Cardiac fibroblast (primary cell): ENCODE measurements around the gene TXNDC9.
A peak's percentile ranks its signal among the peaks of the same experiment; 100 is the strongest.
"Not testable (repeated sequence)": the region's sequence is repeated elsewhere in the genome, so short reads cannot be mapped to it uniquely, and the experiment has no call there.

Experiments
- DNase-seq, 2 donors: peaks; one replicate each; pipeline versions ENCODE4 v3.0.0 to v3.0.0-alpha.2; 2010; ENCODE audit warnings: low read depth in 2 of 2
- H3K4me3 ChIP-seq, 2 donors: replicated peaks in 1 of 2; 1 replicate in 1 of 2; 2 replicates in 1 of 2; pipeline ENCODE4 v1.5.1; 2011; ENCODE audit warnings: low read depth in 2 of 2, low read length in 2 of 2, mild to moderate bottlenecking in 2 of 2, moderate library complexity in 1 of 2
- CTCF ChIP-seq: IDR thresholded peaks from one replicate; pipeline ENCODE4 v1.5.1; 2011; ENCODE audit warnings: low read depth, mild to moderate bottlenecking, low read length, inconsistent platforms

Gene TXNDC9

GRCh38 chr2:99325384-99325783 is 10.7 kb downstream of the TXNDC9 start:
- no peak for TF ChIP-seq CTCF
- H3K4me3 ChIP-seq, result no peak overlapping the region

GRCh38 chr2:99317873-99318200 is 18.3 kb downstream of the TXNDC9 start:
- not testable (repeated sequence) for DNase-seq, H3K4me3 ChIP-seq

More at GRCh38 chr2:99325384-99325783, 10.7 kb downstream of the TXNDC9 start:
- no peak for DNase-seq

GRCh38 chr2:99317161-99317872 is 18.8 kb downstream of the TXNDC9 start:
- no peak for TF ChIP-seq CTCF
- DNase-seq, result no peak
- no peak overlapping the region for H3K4me3 ChIP-seq

- not testable (repeated sequence) for H3K4me3 ChIP-seq, DNase-seq
Observed at GRCh38 chr2:99301097-99301496, 35.0 kb downstream of the TXNDC9 start, which contains the start of gene LYG1. Gene LYG1 (minus strand): TSS chr2:99301197. CDS start chr2:99295670, 5,527 bp downstream.

GRCh38 chr2:99299580-99299979 is 36.6 kb downstream of the TXNDC9 start:
- H3K4me3 ChIP-seq, result no peak overlapping the region
- TF ChIP-seq CTCF, result no peak
- no peak for DNase-seq

GRCh38 chr2:99297994-99298393 is 38.1 kb downstream of the TXNDC9 start:
- no peak overlapping the region for H3K4me3 ChIP-seq
- no peak for TF ChIP-seq CTCF
- peak; percentile 24 to 79 for DNase-seq

GRCh38 chr2:99285526-99285925 is 50.6 kb downstream of the TXNDC9 start:
- no peak overlapping the region for H3K4me3 ChIP-seq
- no peak for TF ChIP-seq CTCF
- no peak for DNase-seq
